Activated T-cell treated with anti-CD3 and anti-CD28 coated beads for 4 hours (primary cell): ENCODE measurements around the gene HLA-DMA.

Experiments used
- DNase-seq: peaks from one replicate; pipeline ENCODE4 v3.0.0-alpha.2; 2020

HLA-DMA gene

DNA sequence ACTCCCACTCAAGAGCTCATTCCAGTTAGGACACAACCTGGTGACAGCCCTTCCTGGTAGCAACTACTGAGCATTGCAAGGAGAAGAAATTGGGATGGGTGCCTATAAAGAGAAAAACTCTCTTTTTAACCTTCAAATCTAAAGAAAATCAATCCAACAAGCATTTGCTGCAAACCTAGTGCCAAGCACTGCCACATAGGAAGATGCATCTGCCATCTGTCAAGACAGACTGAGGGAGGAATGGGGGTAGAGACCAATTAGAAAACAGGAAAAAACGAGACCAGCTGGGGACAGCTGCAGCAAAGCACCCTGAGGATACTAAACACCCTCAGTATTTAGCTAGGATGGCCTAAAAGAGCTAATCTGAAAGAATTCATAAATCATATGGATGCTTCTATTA, 39.9 kb downstream of the HLA-DMA start:
- no peak for DNase-seq

DNA sequence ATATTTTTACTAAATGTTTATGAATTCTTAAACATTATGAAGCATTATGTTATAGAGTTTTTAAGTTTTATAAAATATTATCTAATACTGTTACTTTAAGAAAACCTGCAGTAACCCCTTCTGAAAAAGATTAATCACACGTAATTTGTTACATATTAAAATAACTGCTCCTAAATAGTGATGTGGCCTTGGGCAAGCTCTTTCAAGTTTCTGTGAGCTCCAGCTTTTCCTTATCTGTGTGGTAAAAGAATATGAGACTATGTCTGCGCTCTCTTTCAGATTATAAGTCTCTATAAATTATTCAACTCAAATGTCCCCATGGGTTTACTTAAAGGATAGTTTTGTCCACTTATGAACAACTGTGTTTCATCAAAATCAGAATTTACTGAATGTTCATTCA, 44.0 kb downstream of the HLA-DMA start:
- DNase-seq, result no peak

DNA sequence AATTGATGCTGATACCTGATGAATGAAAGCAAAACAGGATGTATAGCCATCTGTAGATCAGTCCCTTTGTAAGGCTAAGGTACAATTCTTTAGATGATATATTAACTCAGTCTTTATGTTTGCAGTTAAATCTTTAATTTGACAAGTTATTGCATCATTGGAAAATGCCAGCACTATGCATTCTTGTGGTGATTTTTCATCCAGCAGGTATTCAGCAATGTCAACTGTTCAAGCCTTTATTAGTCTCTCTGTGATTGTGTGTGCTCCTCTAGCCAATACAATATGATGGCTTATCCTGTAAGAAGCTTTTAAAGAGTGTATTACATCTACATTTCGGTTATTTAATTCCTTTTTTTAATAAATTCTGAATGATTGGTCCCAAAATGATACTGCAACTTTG, 46.4 kb downstream of the HLA-DMA start:
- no peak for DNase-seq

DNA sequence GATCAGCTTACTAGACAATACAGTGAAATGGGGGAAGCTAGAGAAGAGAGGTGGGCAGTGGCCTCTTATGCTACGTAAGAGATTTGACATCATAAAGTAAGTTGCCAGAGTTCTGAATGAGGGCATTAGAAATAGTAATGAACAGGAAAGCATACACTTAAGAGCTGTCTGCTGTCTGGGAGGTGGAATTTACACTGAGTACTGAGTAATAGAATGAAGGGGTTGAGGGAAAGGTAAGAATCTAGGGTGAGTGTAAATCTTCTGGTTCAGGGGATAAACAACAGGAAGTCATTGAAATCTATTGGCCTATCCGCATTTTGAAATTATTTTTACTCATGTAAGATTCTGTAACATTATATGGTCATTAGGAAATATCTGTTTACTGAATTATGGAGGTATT, 47.8 kb downstream of the HLA-DMA start:
- DNase-seq, result no peak

DNA sequence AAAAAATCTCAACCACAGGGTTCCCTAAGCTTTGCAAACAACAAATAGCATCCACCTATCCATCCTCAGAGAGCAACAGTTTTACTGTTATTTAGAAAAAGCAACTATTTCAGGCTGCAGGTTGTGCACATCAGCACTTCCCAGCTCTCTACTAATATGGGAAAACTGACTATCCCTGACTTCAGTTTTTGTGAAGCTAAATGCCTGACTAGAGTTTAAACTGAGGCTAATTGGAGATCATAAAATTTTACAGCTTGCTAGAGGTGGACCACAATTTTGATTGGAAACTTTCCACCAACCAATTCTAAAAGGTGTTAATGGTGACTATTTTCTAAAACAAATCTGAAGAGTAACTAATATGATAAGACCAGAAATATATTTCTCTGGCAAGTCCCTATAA, 48.9 kb downstream of the HLA-DMA start:
- DNase-seq, result no peak
